Smooth muscle cell of the brain vasculature (primary cell): ENCODE measurements around the gene BGN.

Experiments
- DNase-seq: peaks from one replicate; pipeline ENCODE4 v3.0.0-alpha.2; 2012; ENCODE audit warnings: low read depth, low spot score

BGN gene

GRCh38 chrX:153460826-153461225, 34.0 kb upstream of the BGN start:
- DNase-seq, result no peak

GRCh38 chrX:153462291-153462690, 32.5 kb upstream of the BGN start:
- DNase-seq, result no peak

GRCh38 chrX:153463031-153463430, 31.7 kb upstream of the BGN start:
- DNase-seq, result no peak

GRCh38 chrX:153463556-153463955, 31.2 kb upstream of the BGN start:
- DNase-seq, result no peak

GRCh38 chrX:153464116-153464515, 30.7 kb upstream of the BGN start:
- no peak for DNase-seq

GRCh38 chrX:153465691-153466380, 28.9 kb upstream of the BGN start:
- no peak for DNase-seq

- DNase-seq, result no peak
Observed at GRCh38 chrX:153468008-153468580, 26.7 kb upstream of the BGN start.

GRCh38 chrX:153469811-153470410, 24.9 kb upstream of the BGN start:
- no peak for DNase-seq

- DNase-seq, result peak; percentile 74
Observed at GRCh38 chrX:153470411-153471363, 24.1 kb upstream of the BGN start, which contains the start of gene HAUS7. TSS of gene HAUS7 (minus strand) at chrX:153470576. CDS start at chrX:153470557, 19 bp downstream.

GRCh38 chrX:153471663-153472280, 23.0 kb upstream of the BGN start:
- no peak for DNase-seq

- no peak for DNase-seq
Observed at GRCh38 chrX:153473126-153473525, 21.7 kb upstream of the BGN start.

GRCh38 chrX:153474266-153474665, 20.5 kb upstream of the BGN start:
- no peak for DNase-seq

GRCh38 chrX:153474718-153475117, 20.1 kb upstream of the BGN start:
- DNase-seq, result no peak

GRCh38 chrX:153475271-153475670, 19.5 kb upstream of the BGN start:
- no peak for DNase-seq

- no peak for DNase-seq
Observed at GRCh38 chrX:153475751-153476281, 19.0 kb upstream of the BGN start.

- DNase-seq, result no peak
Observed at GRCh38 chrX:153476666-153477363, 18.0 kb upstream of the BGN start.

GRCh38 chrX:153477364-153477857, 17.4 kb upstream of the BGN start:
- DNase-seq, result no peak

GRCh38 chrX:153477901-153478300, 16.9 kb upstream of the BGN start:
- no peak for DNase-seq

- DNase-seq, result no peak
Observed at GRCh38 chrX:153478746-153479145, 16.0 kb upstream of the BGN start.

- DNase-seq, result no peak
Observed at GRCh38 chrX:153481043-153481442, 13.7 kb upstream of the BGN start.
